GM18526 (cell line): ENCODE data around the gene GLRX5.

Experiments used
- POLR2A ChIP-seq: IDR thresholded peaks from 3 replicates; pipeline ENCODE4 v1.6.1; 2011; ENCODE audit not compliant: insufficient read length; ENCODE audit errors: extremely low read depth

The GLRX5 gene

DNA sequence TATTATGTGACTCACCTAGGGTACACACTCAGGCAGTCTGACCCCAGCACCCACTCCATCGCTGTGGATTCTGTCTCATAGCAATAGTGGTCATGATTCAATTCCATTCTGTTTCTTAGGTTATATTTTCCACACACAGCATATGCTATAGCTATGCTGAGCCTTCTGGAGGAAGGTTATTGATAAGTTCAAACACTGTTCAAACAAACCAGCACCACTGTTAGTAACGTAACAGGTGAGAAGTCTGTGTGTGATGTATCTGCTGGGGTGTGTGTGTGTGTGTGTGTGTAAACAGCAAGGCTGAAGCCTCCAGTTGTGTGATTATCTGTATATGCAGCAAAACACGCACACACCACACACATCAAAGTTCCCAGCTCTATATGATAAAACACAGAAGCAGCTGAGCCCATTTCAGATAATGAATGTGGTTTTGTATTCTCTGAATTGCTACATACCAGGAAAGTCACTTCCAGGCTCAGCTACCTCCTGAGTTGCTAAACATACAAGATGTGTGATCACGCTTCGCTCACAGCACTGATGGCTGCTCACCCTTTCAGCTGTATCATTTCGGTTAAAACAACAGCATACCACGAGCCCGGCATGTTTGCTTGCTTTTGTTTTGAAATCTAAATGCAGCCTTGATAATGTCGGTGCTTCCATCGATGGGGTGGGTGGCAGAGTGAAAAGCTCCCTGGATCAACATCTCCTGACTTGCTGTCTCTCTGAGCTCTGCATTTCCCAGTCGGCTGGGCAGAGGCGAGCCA lies 11.6 kb upstream of the GLRX5 start:
- TF ChIP-seq POLR2A = no peak

DNA sequence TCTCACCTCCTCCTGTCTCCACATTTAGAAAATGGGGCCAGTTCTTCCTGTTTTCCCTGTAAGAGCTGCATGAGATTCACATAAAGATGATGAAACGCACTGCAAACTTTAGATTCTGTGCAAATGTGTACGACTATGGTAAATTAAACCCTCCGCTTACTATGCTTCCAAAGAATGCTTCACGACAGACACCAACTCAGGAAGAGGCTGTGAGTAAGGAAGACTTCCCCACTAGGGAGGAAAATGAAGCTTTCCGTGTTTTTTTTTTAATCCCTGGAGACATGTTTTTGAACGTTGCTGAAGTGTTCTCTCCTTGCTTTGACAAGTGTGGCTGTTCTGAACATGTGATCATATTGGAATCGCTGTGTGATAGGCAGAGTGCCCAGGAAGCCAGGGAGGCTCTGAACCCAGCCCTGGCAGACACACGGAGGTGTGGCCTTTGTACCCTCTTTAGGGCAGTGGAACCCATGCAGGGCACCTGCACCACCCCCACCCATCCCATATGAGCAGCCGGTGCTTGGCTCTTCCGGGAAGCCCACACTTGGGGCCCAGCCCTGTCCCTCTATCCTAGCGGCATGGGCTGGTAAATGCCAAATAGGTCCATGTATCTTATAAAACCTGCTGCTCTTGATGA lies 10.9 kb upstream of the GLRX5 start:
- no peak for TF ChIP-seq POLR2A

DNA sequence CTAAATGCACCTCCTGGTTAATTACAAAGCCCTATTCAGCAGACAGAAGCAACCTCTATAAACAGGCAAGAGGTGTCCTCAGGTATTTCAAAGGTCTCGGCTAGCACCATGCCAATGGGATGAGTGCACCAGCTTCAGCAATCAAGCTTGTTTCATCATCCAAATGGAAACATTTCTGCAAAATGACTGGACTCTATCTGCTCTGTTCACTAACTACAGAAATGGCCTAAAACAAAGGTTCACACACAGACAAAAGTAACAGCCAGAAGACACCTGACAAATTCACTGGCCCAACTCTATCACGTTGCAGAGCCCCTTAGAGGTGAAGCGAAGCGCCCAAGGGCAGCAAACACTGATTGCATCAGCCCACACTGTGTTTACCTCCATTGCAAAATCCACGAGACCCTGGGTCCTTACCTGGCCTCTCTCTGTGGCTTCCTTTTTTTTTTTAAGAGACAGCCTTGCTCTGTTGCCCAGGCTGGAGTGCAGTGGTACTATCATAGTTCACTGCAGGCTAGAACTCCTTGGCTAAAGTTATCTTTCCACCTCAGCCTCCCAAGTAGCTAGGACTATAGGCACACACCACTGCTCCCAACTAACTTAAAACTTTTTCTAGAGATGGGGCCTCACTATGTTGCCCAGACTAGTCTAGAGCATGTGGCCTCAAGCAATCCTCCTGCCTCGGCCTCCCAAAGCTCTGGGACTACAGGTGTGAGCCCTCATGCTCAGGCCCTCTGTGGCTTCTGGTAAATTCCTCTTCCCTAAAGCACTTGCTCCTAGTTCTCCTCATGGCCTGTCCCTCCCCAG lies 9.9 kb upstream of the GLRX5 start:
- TF ChIP-seq POLR2A = no peak

DNA sequence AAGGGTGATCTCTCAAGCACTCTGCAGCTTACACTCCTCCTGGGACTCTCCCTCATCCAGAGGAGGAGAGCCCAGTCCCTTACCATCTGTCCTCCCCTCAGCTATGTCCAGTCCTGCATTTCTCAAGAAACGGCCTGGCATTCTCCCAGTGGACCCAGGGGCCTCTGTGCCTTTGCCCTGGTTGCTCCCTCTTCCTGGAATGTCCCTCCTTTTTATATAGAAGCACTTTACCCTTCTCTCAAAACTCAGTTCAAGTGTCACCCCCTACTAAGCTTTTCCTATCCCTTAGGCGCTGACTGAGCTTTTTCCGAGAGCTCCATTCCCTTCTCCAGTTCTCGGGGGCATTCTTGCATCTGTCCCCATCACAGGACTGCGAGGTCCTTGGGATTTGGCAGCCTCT lies 8.9 kb upstream of the GLRX5 start:
- no peak for TF ChIP-seq POLR2A

DNA sequence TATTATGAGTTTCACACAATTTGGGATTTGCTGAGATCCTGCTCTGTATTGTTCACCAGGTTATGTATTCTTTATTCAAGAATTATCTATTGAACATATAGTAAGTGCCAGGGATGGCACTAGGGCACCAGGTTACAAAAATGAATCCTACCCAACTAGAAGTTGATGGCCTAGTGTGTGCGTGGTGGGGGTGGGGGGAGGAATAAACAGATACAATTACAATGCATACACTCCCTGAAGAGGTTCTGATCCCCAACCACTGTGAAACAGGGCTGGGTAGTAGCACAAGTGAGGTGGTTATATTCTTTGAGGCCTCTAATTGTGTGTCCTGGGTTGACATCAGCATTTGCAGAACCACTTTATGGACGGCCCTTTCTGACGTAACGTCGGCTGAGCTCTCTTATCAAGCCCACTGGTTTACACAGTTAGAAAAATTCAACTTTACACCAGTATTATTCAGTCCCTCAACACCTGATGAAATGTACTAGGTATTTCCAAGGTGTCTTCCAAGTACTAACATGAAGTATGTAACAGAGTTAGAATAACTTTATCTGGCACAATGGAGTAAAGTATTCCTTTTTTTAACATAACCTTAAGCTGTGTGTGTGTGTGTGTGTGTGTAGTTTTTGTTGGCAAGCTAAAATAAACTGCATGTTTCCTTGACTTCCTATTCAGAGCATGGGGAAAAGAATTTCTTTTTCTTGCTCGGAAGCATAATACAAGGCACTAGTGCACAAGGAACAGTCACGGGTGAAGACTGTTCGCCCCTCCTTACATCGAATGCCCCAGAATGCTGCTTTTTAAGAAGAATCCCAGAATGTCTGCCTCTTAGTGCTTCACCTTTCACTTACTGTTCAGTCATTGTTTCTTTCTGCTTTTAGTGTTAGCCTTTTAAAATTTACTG lies 8.1 kb upstream of the GLRX5 start:
- TF ChIP-seq POLR2A = no peak

DNA sequence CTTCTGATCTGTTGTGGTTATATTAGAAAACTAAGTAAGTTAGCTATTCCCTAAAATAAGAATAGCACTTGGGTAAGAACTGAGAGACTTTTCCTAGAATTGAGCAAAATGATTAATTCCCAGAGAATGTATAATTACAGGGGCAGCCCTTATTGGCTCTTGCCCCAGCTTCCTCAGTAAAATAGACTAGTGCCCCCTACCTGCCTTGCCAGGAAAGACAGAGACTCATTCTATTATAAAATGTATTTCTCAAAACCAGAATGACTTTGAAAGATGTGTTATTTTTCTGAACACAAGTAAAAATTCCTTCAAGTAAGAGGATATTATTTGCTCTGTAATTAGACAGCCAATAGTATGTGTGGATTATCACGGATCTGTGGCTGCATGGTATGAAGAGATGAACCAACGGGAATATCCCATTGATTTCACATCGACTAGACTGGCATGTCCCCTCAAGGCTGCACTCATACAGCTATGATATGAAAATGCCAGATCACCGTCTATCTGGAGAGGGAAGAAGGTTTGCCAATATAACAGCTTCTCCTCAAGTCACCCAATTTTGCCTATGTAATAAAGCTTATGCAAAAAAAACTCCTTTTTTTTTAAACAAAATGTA lies 7.4 kb upstream of the GLRX5 start:
- TF ChIP-seq POLR2A = no peak

DNA sequence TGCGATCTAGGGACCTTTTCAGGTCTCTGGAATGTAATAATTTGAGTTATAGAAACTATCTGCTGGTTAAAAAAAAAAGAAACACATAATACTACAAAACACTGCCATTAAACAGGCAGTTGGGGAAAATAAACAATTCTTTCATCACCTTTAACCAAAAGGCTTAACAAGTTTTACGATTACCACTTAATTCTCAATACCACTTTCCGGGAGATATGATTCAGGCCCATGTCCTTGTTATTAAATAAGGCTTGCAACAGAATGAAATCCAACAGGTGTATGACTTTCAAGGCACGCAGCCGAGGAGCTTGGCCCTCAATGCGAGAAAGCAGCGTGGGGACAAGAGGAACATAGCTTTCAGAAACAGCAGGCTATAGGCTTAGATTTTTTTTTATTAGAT lies 5.6 kb upstream of the GLRX5 start:
- no peak for TF ChIP-seq POLR2A

DNA sequence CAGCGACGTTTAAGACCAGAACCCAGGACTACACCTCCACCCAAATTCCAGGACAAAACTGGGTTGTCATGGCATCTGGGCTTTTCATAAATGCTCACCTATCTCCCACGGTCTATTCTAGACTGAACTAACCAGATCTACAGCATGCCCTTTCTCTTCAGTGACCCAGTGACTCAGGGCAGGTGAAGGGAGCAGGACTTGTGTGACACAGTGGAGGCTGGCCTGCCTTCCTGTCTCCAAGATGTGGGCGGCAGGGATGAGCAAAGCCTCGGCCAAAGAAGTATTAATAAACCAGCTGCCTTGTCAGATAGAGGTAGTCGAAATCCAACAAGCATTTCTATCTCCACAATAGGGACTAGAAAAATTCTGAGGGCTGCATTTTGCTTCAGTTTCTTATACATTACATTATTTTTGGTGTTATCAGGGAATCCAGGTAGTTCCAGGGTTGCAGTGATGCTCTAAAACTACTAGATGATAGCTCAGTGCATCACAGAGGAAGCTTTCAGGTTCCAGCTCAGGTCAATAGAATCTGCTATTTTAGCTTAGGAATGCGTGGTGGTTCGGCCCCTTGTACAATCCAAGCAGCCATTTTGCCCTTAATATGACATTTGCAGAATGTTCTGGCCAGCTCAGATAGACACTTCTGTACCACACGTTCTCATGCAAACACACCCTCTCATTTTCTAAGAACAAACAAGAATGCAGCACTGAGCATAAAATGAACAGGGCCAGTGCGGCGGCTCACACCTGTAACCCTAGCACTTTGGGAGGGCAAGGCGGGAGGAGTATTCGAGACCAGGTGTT lies 4.2 kb upstream of the GLRX5 start:
- no peak for TF ChIP-seq POLR2A

DNA sequence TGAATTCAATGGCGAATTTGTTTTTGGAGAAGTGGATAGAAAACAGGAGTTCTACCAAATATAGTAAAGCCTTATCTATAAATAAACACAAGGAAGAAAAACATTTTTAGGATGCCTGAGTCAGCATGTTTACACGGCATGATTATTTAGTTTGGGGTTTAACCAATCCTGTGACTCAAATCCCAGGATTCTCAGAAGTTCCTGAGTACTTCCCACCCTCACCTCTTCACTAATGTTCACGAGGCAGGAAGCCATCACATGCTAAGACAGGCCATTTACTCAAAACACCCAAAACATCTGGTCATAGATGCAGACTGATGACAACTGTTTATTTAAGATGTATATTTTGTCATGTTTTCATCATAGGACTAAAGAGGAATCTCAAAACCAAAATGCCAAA lies 3.4 kb upstream of the GLRX5 start:
- TF ChIP-seq POLR2A = no peak

DNA sequence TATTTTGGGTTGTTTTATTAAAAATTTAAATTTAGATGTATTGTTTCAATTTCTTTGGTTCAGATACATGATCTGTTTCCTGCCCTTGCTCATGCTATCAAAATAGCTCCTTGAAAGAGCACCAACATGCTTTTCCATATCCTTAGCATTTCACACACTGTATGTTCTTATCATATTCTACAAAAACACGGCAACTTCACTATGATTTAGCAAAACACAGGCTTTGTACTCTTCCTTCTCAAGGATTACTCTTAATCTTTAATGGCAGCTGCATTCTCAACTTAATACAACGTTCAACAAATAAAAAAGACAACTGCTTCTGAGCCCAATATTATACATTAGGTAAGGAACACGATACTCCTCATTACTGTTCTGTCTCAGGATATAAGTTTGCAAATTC lies 2.9 kb upstream of the GLRX5 start:
- no peak for TF ChIP-seq POLR2A

DNA sequence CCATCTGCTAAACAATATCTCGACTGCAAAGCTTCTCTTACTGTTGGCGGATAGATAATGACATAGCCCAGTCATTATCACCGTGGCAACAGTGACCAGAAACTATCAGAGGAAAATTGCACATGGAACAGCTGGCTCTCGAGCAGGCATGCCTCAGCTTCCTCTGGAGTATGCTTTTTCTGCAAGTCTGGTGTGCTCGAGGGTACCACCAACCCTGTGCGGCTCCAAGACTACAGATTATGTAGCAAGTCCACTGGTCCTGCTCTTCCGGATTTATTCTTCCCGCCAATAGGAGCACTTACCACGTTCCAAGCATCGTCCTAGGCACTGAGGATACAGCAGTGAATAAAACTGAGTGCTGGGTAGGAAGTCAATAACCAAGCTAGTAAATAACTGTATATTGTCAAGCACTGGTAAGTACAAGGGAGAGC lies 1.4 kb upstream of the GLRX5 start:
- peak; percentile 21 for TF ChIP-seq POLR2A

DNA sequence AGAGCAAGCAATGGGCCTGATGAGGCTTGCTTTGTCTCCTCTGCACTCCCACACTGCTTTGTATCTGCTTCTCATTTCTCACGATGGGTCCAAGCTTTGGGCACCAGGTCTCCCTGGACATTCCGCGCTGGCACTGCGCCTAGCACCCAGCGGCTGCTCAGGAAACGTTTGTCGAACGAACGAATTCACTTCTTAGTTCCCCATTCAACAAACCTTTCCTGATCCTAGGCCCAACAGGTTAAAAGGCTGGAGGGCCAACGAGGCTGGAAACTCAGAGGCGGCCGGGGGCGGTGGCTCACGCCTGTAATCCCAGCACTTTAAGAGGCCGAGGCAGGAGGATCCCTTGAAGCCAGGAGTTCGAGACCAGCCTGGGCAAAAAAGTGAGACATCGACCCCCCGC lies 1.0 kb upstream of the GLRX5 start:
- TF ChIP-seq POLR2A = no peak

DNA sequence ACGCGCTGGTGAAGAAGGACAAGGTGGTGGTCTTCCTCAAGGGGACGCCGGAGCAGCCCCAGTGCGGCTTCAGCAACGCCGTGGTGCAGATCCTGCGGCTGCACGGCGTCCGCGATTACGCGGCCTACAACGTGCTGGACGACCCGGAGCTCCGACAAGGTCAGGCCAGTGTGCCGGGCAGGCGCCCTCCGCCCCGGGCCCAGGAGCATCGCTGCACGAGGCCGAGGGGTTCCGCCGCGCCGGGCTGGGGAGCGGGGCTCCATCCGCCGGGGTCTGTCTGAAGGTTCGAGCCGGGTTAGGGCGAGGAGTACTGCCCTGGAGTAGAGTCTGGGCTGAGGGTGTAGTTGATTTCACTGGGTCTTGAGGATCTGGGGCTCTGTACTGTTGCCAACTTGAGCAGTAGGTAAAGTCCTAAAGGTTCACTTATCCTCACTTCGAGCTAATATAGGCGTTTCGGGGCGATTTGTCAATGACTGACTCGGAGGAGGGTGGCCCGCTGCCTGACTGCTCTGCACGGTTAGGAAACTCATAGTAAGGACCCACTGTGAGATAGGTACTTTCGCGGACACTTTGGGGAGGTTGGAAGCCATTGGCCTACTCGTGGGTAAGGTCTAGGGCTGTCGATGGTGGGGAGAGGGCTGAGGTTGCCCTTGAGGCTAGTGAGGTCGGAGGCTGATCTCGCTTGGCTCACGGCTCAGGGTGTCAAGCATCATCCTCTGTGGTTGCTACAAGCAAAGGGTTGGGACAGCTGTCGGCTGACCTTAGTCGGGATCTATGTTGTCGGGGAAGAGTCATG lies 574 bp downstream of the GLRX5 start:
- no peak for TF ChIP-seq POLR2A

DNA sequence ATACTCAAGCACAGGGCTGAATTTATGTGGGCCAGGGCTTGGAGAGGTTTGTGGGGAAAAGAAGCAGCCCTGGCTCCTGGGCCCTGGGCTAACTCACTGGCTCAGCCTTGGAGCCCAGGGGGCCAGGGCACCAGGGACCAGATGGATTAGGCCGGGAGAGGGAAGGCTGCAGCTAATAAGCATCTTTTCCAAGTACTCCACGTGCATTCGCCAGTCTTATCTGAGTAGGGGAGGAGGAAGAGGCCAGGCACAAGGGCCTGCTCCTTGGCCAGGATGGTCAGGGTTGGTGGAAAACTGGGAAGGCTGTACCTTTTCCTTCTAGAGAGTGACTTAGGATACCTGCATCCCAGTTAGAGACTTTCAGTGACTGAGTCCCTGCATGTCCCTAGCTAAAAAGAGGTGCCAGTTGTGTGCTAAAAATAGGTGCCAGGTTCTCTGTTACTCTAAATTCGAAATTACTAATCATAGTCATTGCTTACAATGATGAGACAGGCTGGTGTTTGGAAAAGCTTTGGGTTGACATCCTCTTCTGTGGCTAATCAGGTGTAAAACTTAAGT lies 1.3 kb downstream of the GLRX5 start:
- no peak for TF ChIP-seq POLR2A
